CD4-positive, alpha-beta T cell (primary cell): ENCODE results near the gene HIRA. TPM values are rescaled to one million over a fixed set of nuclear protein-coding genes. Genes with fewer than 3 reads are reported as not detected.

Experiments used
- ATAC-seq: fragments of 200-7000 bp; cut with Tn5 transposase; one replicate; pipeline ENCODE4 v1.10.0; 2022; ENCODE audit warnings: mild to moderate bottlenecking; ENCODE audit not compliant: poor library complexity
- CTCF ChIA-PET: fragments of 350-600 bp; sonication (Branson Sonifier 250); formaldehyde crosslinking; loops from one replicate; lab custom pipeline; 2021; ENCODE audit warnings: antibody characterized with exemption, inconsistent platforms; lab: Charles Lee
- POLR2A ChIA-PET: fragments of 350-600 bp; sonication (Branson Sonifier 250); formaldehyde crosslinking; loops from one replicate; lab custom pipeline; 2021; ENCODE audit warnings: antibody characterized with exemption, inconsistent platforms; lab: Charles Lee
- DNase-seq, 14 experiments: peaks; one replicate each; pipeline ENCODE4 v3.0.0-alpha.2; 2013 to 2020; ENCODE audit warnings: mixed read lengths in 2 of 14
- H3K27ac ChIP-seq, 2 donors: one replicate each; pipeline versions ENCODE4 v1.5.1 to v1.7.0; 2013; ENCODE audit warnings: low read length in 2 of 2, low read depth in 1 of 2, mild to moderate bottlenecking in 1 of 2
- H3K27me3 ChIP-seq, 2 experiments: 1 replicate in 1 of 2; 2 replicates in 1 of 2; pipeline versions ENCODE4 v1.6.1 to v1.7.0; 2013; ENCODE audit warnings: low read length in 2 of 2, control low read depth in 1 of 2, mild to moderate bottlenecking in 1 of 2, moderate library complexity in 1 of 2; ENCODE audit not compliant: insufficient read depth in 2 of 2, control insufficient read depth in 1 of 2
- H3K36me3 ChIP-seq: one replicate; pipeline ENCODE4 v1.6.1; 2013; ENCODE audit warnings: low read length, control low read depth; ENCODE audit not compliant: insufficient read depth
- H3K4me1 ChIP-seq: one replicate; pipeline ENCODE4 v1.6.1; 2013; ENCODE audit warnings: low read length, control low read depth; ENCODE audit not compliant: insufficient read depth
- H3K4me3 ChIP-seq: one replicate; pipeline ENCODE4 v1.5.1; 2013; ENCODE audit warnings: mild to moderate bottlenecking, low read length, moderate library complexity
- H3K9me3 ChIP-seq, 2 experiments: 1 replicate in 1 of 2; 2 replicates in 1 of 2; pipeline versions ENCODE4 v1.6.1 to v1.7.0; 2013; ENCODE audit warnings: low read length in 2 of 2, mild to moderate bottlenecking in 2 of 2, control low read depth in 1 of 2, moderate library complexity in 1 of 2; ENCODE audit not compliant: control insufficient read depth in 1 of 2, insufficient read depth in 1 of 2
- H3K27ac Mint-ChIP-seq: one replicate; pipeline ENCODE4 v1.8.0; 2020; ENCODE audit warnings: mixed read lengths
- H3K27me3 Mint-ChIP-seq: one replicate; pipeline ENCODE4 v1.8.0; 2021; ENCODE audit warnings: mixed read lengths
- H3K36me3 Mint-ChIP-seq: one replicate; pipeline ENCODE4 v1.8.0; 2021; ENCODE audit warnings: low read depth, mixed read lengths
- H3K4me1 Mint-ChIP-seq: one replicate; pipeline ENCODE4 v1.8.0; 2021; ENCODE audit warnings: low read depth, mixed read lengths
- H3K4me3 Mint-ChIP-seq: one replicate; pipeline ENCODE4 v1.8.0; 2020; ENCODE audit warnings: mild to moderate bottlenecking, mixed read lengths
- H3K9me3 Mint-ChIP-seq: one replicate; pipeline ENCODE4 v1.8.0; 2020; ENCODE audit warnings: mixed read lengths
- intact Hi-C, 2 experiments: fragments of 100-400 bp; cut with DNase I in 1 of 2; cut with micrococcal nuclease in 1 of 2; formaldehyde crosslinking; loops; one replicate each; pipeline versions ENCODE4 v1.15.1 to v1.9.0; 2023 to 2025; cut with DNase I, micrococcal nuclease
- total RNA-seq, 174 experiments: library from RNA in 2 of 174; stranded (reverse) in 2 of 174; gene quantifications; one replicate each; pipeline ENCODE4 v1.2.3 and lab custom pipeline; 2021 to 2026
- TF ChIP-seq, protein P1 (sequence below): fragments of 200-600 bp; IDR thresholded peaks from one replicate; pipeline ENCODE4 v1.8.0; 2022; ENCODE audit warnings: antibody characterized with exemption, mild to moderate bottlenecking

HIRA gene
- total RNA-seq, 2 experiments from 2014 or later, result 15.2 to 15.5 TPM

DNA sequence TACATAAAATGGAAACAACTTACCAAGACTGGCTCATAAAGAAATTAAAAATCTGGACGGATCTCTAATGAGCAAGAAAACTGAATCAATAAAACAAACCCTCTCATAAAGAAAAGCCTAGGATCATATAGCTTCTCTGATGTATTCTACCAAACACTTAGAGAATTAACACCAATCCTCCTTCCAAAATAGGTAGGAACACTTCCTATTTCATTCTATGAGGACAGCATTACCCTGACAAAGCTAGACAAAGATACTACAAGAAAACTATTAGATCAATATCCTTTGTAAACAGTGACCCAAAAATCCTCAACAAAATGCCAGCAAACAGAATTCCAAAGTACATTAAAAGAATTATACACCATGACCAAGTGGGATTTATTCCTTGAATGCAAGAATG, 87.1 kb downstream of the HIRA start:
- H3K36me3 Mint-ChIP-seq, result peaks cover 93% of the 10 kb centered on the region
- ChIA-PET POLR2A (no interaction called here), CTCF (no interaction called here)
- Histone ChIP-seq H3K4me3 (no peak overlapping the region), H3K36me3 (peaks cover 42% of the 10 kb centered on the region), H3K27me3 (no peaks in the 10 kb centered on the region), H3K4me1 (no peaks in the 10 kb centered on the region), H3K27ac (no peak overlapping the region), H3K9me3 (peaks cover 0 to under 1% of the 10 kb centered on the region in 2 experiments)
- no peak overlapping the region for H3K27ac Mint-ChIP-seq
- TF ChIP-seq, protein P1, sequence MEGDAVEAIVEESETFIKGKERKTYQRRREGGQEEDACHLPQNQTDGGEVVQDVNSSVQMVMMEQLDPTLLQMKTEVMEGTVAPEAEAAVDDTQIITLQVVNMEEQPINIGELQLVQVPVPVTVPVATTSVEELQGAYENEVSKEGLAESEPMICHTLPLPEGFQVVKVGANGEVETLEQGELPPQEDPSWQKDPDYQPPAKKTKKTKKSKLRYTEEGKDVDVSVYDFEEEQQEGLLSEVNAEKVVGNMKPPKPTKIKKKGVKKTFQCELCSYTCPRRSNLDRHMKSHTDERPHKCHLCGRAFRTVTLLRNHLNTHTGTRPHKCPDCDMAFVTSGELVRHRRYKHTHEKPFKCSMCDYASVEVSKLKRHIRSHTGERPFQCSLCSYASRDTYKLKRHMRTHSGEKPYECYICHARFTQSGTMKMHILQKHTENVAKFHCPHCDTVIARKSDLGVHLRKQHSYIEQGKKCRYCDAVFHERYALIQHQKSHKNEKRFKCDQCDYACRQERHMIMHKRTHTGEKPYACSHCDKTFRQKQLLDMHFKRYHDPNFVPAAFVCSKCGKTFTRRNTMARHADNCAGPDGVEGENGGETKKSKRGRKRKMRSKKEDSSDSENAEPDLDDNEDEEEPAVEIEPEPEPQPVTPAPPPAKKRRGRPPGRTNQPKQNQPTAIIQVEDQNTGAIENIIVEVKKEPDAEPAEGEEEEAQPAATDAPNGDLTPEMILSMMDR, result no peak
- intact Hi-C loops, result no loop called here
- H3K4me3 Mint-ChIP-seq, result no peak overlapping the region
- DNase-seq (no peak), ATAC-seq (no peak)
- H3K4me1 Mint-ChIP-seq, result no peaks in the 10 kb centered on the region
- peaks cover 13% of the 10 kb centered on the region for H3K9me3 Mint-ChIP-seq
- no peaks in the 10 kb centered on the region for H3K27me3 Mint-ChIP-seq

DNA sequence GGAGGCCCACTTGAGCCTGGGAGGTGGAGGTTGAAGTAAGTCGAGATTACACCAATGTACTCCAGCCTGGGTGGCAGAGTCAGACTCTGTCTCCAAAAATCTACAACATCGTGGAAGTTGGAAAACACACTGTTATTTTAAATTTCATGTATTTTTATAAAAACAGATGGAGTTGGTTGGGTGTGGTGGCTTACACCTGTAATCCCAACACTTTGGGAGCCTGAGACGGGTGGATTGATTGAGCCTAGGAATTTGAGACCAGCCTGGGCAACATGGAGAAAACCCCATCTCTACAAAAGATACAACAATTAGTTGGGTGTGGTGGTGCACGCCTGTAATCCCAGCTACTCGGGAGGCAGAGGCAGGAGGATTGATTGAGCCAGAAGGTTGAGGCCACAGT, 88.1 kb downstream of the HIRA start:
- TF ChIP-seq, protein P1, result no peak
- H3K9me3 ChIP-seq, result peaks cover 4 to 5% of the 10 kb centered on the region in 2 experiments
- H3K4me1 ChIP-seq, result no peaks in the 10 kb centered on the region
- H3K9me3 Mint-ChIP-seq, result peaks cover 13% of the 10 kb centered on the region
- H3K27ac Mint-ChIP-seq, result no peak overlapping the region
- no peaks in the 10 kb centered on the region for H3K27me3 Mint-ChIP-seq
- H3K27ac ChIP-seq, result no peak overlapping the region
- H3K4me1 Mint-ChIP-seq, result no peaks in the 10 kb centered on the region
- intact Hi-C loops, result no loop called here
- peaks cover 47% of the 10 kb centered on the region for H3K36me3 ChIP-seq
- ChIA-PET CTCF (no interaction called here), POLR2A (no interaction called here)
- ATAC-seq (no peak), DNase-seq (no peak)
- no peak overlapping the region for H3K4me3 Mint-ChIP-seq
- no peak overlapping the region for H3K4me3 ChIP-seq
- H3K36me3 Mint-ChIP-seq, result peaks cover 98% of the 10 kb centered on the region
- no peaks in the 10 kb centered on the region for H3K27me3 ChIP-seq

DNA sequence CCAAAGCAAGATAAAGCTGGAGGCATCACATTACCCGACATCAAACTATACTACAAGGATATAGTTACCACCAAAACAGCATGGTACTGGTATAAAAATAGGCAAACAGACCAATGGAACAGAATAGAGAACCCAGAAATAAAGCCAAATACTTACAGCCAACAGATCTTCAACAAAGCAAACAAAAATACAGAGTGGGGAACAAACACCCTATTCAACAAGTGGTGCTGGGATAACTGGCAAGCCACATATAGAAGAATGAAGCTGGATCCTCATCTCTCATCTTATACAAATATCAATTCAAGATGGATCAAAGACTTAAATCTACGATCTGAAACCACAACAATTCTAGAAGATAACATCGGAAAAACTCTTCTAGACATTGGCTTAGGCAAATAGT, 90.0 kb downstream of the HIRA start:
- no peak overlapping the region for H3K27ac ChIP-seq
- Mint-ChIP-seq H3K27ac (no peak overlapping the region), H3K36me3 (peaks cover 100% of the 10 kb centered on the region), H3K27me3 (no peaks in the 10 kb centered on the region), H3K9me3 (peaks cover 16% of the 10 kb centered on the region), H3K4me1 (no peaks in the 10 kb centered on the region), H3K4me3 (no peak overlapping the region)
- DNase-seq (no peak), ATAC-seq (no peak)
- CTCF ChIA-PET, result interaction anchor here (0.7 kb wide), 1 partner anchor 1849 kb away, joined by 6 read pairs; no protein-coding TSS in a partner anchor
- TF ChIP-seq, protein P1, result no peak
- no peaks in the 10 kb centered on the region for H3K27me3 ChIP-seq
- no peaks in the 10 kb centered on the region for H3K4me1 ChIP-seq
- peaks cover 52% of the 10 kb centered on the region for H3K36me3 ChIP-seq
- no peak overlapping the region for H3K4me3 ChIP-seq
- intact Hi-C loops, result no loop called here
- peaks cover 16 to 24% of the 10 kb centered on the region in 2 experiments for H3K9me3 ChIP-seq
- POLR2A ChIA-PET, result no interaction called here
